Immature natural killer cell (primary cell): ENCODE measurements around the gene VNN1. TPM values are rescaled to one million over a fixed set of nuclear protein-coding genes. Genes with fewer than 3 reads are reported as not detected.

ENCODE experiments used
- DNase-seq, 3 donors: peaks; one replicate each; pipeline ENCODE4 v3.0.0; 2022; ENCODE audit warnings: mixed read lengths in 1 of 3
- H3K27ac Mint-ChIP-seq, 6 donors: one replicate each; pipeline ENCODE4 v1.8.0; 2020; ENCODE audit warnings: mixed read lengths in 6 of 6, mild to moderate bottlenecking in 5 of 6, inconsistent platforms in 4 of 6, moderate library complexity in 3 of 6
- H3K27me3 Mint-ChIP-seq, 3 donors: one replicate each; pipeline ENCODE4 v1.8.0; 2020 to 2021; ENCODE audit warnings: low read depth in 3 of 3, mild to moderate bottlenecking in 3 of 3, mixed read lengths in 3 of 3, moderate library complexity in 3 of 3, inconsistent platforms in 1 of 3
- H3K36me3 Mint-ChIP-seq, 3 donors: one replicate each; pipeline ENCODE4 v1.8.0; 2020; ENCODE audit warnings: mixed read lengths in 3 of 3, inconsistent platforms in 2 of 3, mild to moderate bottlenecking in 2 of 3
- H3K4me1 Mint-ChIP-seq, 2 donors: one replicate each; pipeline ENCODE4 v1.8.0; 2020; ENCODE audit warnings: inconsistent platforms in 2 of 2, mild to moderate bottlenecking in 2 of 2, mixed read lengths in 2 of 2, moderate library complexity in 1 of 2
- H3K4me3 Mint-ChIP-seq, 5 donors: one replicate each; pipeline ENCODE4 v1.8.0; 2020; ENCODE audit warnings: mild to moderate bottlenecking in 5 of 5, mixed read lengths in 5 of 5, inconsistent platforms in 3 of 5, moderate library complexity in 3 of 5
- H3K9me3 Mint-ChIP-seq, 6 donors: one replicate each; pipeline ENCODE4 v1.8.0; 2020; ENCODE audit warnings: mild to moderate bottlenecking in 6 of 6, mixed read lengths in 6 of 6, inconsistent platforms in 4 of 6, moderate library complexity in 3 of 6
- polyA plus RNA-seq, 3 donors: library from polyadenylated mRNA; unstranded; fragments of 300-500 nt; fragmentation: Illumina TruSeq; gene quantifications; one replicate each; pipeline ENCODE4 v1.2.3, GENCODE V29; 2021

The VNN1 gene
- polyA plus RNA-seq, 3 donors from 2014 or later: 0.21 TPM; not detected in 2

DNA sequence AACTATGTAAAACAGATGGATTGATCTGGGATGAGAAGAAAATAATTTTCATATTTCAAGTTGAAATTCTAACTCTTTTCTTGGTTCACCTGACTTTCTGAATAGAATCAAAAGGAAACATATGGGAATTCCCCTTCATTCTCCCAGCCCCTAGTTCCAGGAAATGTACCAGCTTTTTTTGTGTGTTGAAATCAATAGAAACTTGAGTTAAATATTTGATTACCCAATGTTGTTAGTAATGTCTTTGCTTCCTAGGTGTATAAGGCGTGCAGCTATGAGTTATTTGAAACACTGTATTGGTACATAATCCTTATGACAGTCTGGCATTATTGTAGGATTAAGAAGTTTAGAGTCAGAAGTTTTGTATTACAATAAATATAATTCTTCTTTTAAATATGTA, 22.4 kb upstream of the VNN1 start:
- H3K36me3 Mint-ChIP-seq: peaks cover 6 to 10% (median 8%) of the 10 kb centered on the region in 3 donors
- no peak for DNase-seq
- peaks cover 0 to 1% of the 10 kb centered on the region in 2 donors for H3K4me1 Mint-ChIP-seq
- peaks cover 0 to 7% (median 5%) of the 10 kb centered on the region in 3 donors for H3K27me3 Mint-ChIP-seq
- H3K9me3 Mint-ChIP-seq: peaks cover 0 to 10% (median 0%) of the 10 kb centered on the region in 6 donors
- no peak overlapping the region for H3K4me3 Mint-ChIP-seq
- H3K27ac Mint-ChIP-seq: no peak overlapping the region

- Mint-ChIP-seq H3K27me3 (peaks cover 0 to 7% (median 4%) of the 10 kb centered on the region in 3 donors), H3K27ac (no peak overlapping the region), H3K9me3 (peaks cover 0 to 6% (median 0%) of the 10 kb centered on the region in 6 donors), H3K4me1 (peaks cover 0 to 1% of the 10 kb centered on the region in 2 donors), H3K36me3 (peaks cover 0 to 4% (median 2%) of the 10 kb centered on the region in 3 donors), H3K4me3 (no peak overlapping the region)
- no peak for DNase-seq
Measured at GRCh38 chr6:132734694-132735236, 20.9 kb upstream of the VNN1 start.

- no peaks in the 10 kb centered on the region for H3K36me3 Mint-ChIP-seq
- H3K4me3 Mint-ChIP-seq: no peak overlapping the region
- no peak overlapping the region for H3K27ac Mint-ChIP-seq
- H3K9me3 Mint-ChIP-seq: peaks cover 0 to 3% (median 0%) of the 10 kb centered on the region in 6 donors
- H3K4me1 Mint-ChIP-seq: peaks cover 0 to 1% of the 10 kb centered on the region in 2 donors
- H3K27me3 Mint-ChIP-seq: peaks cover 0 to 8% (median 3%) of the 10 kb centered on the region in 3 donors
- no peak for DNase-seq
Measured at GRCh38 chr6:132733814-132734213, 20.0 kb upstream of the VNN1 start.

GRCh38 chr6:132733283-132733682, 19.4 kb upstream of the VNN1 start:
- Mint-ChIP-seq H3K36me3 (no peaks in the 10 kb centered on the region), H3K27ac (no peak overlapping the region), H3K27me3 (peaks cover 0 to 8% (median 3%) of the 10 kb centered on the region in 3 donors), H3K4me1 (peaks cover 0 to 1% of the 10 kb centered on the region in 2 donors), H3K9me3 (no peaks in the 10 kb centered on the region), H3K4me3 (no peak overlapping the region)
- no peak for DNase-seq

DNA sequence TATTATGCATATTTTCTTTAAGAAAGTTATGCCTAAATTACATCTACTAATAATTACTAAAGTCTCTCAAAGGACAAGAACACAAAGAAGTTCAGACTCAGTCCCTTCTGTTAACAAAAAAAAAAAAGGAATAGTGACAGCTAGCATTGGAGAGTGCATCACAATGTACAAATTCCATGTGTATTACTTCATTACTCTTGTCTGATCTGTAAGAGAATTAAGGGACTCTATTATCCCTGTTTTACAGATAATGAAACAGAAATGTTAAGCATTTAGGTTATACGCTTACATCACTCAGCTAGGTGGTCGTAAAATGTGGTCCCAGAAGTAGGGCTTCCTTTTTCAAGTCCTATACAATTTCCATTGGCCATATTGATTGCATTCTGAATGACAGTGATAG, 17.2 kb upstream of the VNN1 start:
- peaks cover 0 to 1% of the 10 kb centered on the region in 2 donors for H3K4me1 Mint-ChIP-seq

DNA sequence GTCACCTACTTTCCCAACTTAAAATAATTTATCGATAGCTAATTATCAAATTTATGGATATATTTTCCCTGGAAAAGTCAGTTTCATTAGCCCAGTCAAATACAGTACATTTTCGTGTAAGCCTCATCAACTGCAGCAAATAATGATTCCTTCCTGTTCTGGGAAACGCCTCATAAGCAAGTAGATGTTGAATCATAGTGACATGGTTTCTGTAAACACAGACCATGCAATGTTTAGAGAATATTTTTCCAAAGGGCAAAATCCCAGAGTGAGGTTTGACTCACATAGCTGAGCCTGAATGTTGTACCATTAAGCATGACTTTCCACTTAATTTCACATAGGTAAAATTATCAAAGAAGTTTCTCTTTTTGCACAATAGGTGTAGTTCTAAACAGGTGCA, 16.7 kb upstream of the VNN1 start:
- H3K9me3 Mint-ChIP-seq: no peaks in the 10 kb centered on the region
- peaks cover 0 to 1% of the 10 kb centered on the region in 2 donors for H3K4me1 Mint-ChIP-seq
- peaks cover 0 to 2% (median 2%) of the 10 kb centered on the region in 3 donors for H3K27me3 Mint-ChIP-seq
- H3K36me3 Mint-ChIP-seq: no peaks in the 10 kb centered on the region
- no peak overlapping the region for H3K27ac Mint-ChIP-seq
- DNase-seq: no peak
- H3K4me3 Mint-ChIP-seq: no peak overlapping the region

More for the DNA sequence above, 17.2 kb upstream of the VNN1 start:
- H3K4me3 Mint-ChIP-seq: no peak overlapping the region
- no peak overlapping the region for H3K27ac Mint-ChIP-seq
- peaks cover 0 to 2% (median 2%) of the 10 kb centered on the region in 3 donors for H3K27me3 Mint-ChIP-seq
- no peaks in the 10 kb centered on the region for H3K9me3 Mint-ChIP-seq
- no peaks in the 10 kb centered on the region for H3K36me3 Mint-ChIP-seq
- DNase-seq: no peak

GRCh38 chr6:132728616-132729015, 14.8 kb upstream of the VNN1 start:
- Mint-ChIP-seq H3K4me3 (no peak overlapping the region), H3K27me3 (peaks cover 0 to 2% (median 2%) of the 10 kb centered on the region in 3 donors), H3K9me3 (no peaks in the 10 kb centered on the region), H3K36me3 (no peaks in the 10 kb centered on the region), H3K27ac (no peak overlapping the region), H3K4me1 (peaks cover 0 to 1% of the 10 kb centered on the region in 2 donors)
- no peak for DNase-seq

DNA sequence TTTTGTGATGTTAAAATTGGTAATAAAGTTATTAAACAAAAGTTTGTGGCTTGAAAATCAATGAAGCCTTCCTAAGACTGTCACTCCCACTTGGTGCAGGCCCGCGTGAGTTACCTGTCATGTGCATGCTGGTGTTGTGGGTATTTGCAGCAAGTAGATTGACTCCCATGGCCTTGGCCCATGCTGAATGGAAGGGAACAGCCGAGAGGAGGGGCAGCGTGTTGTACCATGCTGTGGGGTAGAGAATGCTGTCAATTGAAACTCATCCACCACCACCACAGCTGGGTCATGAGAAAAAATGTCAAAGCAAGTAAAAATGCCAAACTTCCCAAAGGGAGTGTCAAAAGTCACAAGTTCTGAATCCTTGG, 12.7 kb upstream of the VNN1 start:
- H3K9me3 Mint-ChIP-seq: no peaks in the 10 kb centered on the region
- H3K4me3 Mint-ChIP-seq: no peak overlapping the region

GRCh38 chr6:132725947-132726607, 12.2 kb upstream of the VNN1 start:
- DNase-seq: no peak
- Mint-ChIP-seq H3K4me1 (no peaks in the 10 kb centered on the region), H3K27ac (no peak overlapping the region), H3K4me3 (no peak overlapping the region), H3K36me3 (no peaks in the 10 kb centered on the region), H3K9me3 (no peaks in the 10 kb centered on the region), H3K27me3 (peaks cover 0 to 2% (median 2%) of the 10 kb centered on the region in 3 donors)

More for the DNA sequence above, 12.7 kb upstream of the VNN1 start:
- peaks cover 0 to 2% (median 2%) of the 10 kb centered on the region in 3 donors for H3K27me3 Mint-ChIP-seq
- H3K4me1 Mint-ChIP-seq: no peaks in the 10 kb centered on the region
- H3K27ac Mint-ChIP-seq: no peak overlapping the region
- no peaks in the 10 kb centered on the region for H3K36me3 Mint-ChIP-seq
- no peak for DNase-seq

DNA sequence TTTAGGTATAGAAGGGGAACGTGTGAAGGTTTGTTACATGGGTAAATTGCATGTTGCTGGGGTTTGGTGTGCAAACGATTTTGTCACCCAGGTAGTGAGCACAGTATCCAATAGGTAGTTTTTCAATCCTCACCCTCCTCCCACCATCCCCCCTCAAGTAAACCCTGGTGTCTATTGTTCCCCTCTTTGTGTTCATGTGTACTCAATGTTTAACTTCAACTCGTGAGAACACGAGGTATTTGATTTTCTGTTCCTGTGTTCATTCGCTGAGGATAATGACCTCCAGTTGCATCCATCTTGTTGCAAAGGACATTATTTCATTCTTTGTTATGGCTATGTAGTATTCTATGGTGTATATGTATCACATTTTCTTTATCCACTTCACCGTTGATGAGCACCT, 11.6 kb upstream of the VNN1 start:
- Mint-ChIP-seq H3K4me1 (no peaks in the 10 kb centered on the region), H3K9me3 (no peaks in the 10 kb centered on the region), H3K27ac (no peak overlapping the region), H3K4me3 (no peak overlapping the region), H3K36me3 (no peaks in the 10 kb centered on the region), H3K27me3 (peaks cover 0 to 2% (median 2%) of the 10 kb centered on the region in 3 donors)
- no peak for DNase-seq

GRCh38 chr6:132719736-132720448, 6.0 kb upstream of the VNN1 start:
- no peak overlapping the region for H3K27ac Mint-ChIP-seq
- peaks cover 4 to 10% (median 7%) of the 10 kb centered on the region in 3 donors for H3K27me3 Mint-ChIP-seq
- H3K36me3 Mint-ChIP-seq: no peaks in the 10 kb centered on the region
- H3K4me3 Mint-ChIP-seq: no peak overlapping the region
- no peaks in the 10 kb centered on the region for H3K9me3 Mint-ChIP-seq
- no peak for DNase-seq
- H3K4me1 Mint-ChIP-seq: no peaks in the 10 kb centered on the region

GRCh38 chr6:132715881-132716637, 2.2 kb upstream of the VNN1 start:
- H3K9me3 Mint-ChIP-seq: no peaks in the 10 kb centered on the region
- no peaks in the 10 kb centered on the region for H3K36me3 Mint-ChIP-seq
- H3K4me1 Mint-ChIP-seq: no peaks in the 10 kb centered on the region
- no peak for DNase-seq
- H3K27me3 Mint-ChIP-seq: peaks cover 6 to 12% (median 10%) of the 10 kb centered on the region in 3 donors
- H3K27ac Mint-ChIP-seq: no peak overlapping the region
- H3K4me3 Mint-ChIP-seq: no peak overlapping the region

GRCh38 chr6:132715204-132715603, 1.3 kb upstream of the VNN1 start:
- Mint-ChIP-seq H3K4me3 (no peak overlapping the region), H3K27me3 (peaks cover 9 to 12% (median 10%) of the 10 kb centered on the region in 3 donors), H3K4me1 (no peaks in the 10 kb centered on the region), H3K9me3 (no peaks in the 10 kb centered on the region), H3K27ac (no peak overlapping the region), H3K36me3 (no peaks in the 10 kb centered on the region)
- DNase-seq: no peak

DNA sequence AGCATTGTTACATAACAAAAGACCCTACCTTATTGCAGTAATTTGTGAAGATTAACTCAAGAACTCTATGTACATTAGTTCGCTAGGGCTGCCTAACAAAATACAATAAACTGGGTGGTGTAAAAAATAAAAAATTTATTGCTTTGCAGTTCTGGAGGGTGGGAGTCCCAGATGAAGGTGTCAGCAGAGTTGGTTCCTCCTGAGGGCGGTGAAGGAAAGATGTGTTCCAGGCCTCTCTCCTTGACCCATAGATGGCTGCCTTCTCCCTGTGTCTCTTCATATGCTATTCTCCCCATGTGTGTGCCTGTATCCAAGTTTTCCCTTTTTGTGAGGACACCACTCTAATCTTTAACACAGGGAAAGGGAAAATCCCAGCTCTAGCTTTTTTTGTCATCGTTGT, 305 bp upstream of the VNN1 start:
- no peaks in the 10 kb centered on the region for H3K4me1 Mint-ChIP-seq
- no peak overlapping the region for H3K27ac Mint-ChIP-seq
- no peak overlapping the region for H3K4me3 Mint-ChIP-seq
- H3K36me3 Mint-ChIP-seq: no peaks in the 10 kb centered on the region
- H3K27me3 Mint-ChIP-seq: peaks cover 6 to 9% (median 9%) of the 10 kb centered on the region in 3 donors
- no peaks in the 10 kb centered on the region for H3K9me3 Mint-ChIP-seq
- DNase-seq: no peak
